GM12878 (cell line): ENCODE results near the gene SPRYD3.

Source experiments
- CEBPB ChIP-seq, 2 experiments: fragments of 150-350 bp in 1 of 2; IDR thresholded peaks; 2 replicates each; pipeline ENCODE4 v1.6.1; 2012 to 2014; ENCODE audit warnings: low read depth in 2 of 2, low read length in 2 of 2, borderline replicate concordance in 1 of 2, inconsistent platforms in 1 of 2
- CHD2 ChIP-seq: IDR thresholded peaks from 2 replicates; pipeline ENCODE4 v1.6.1; 2011; ENCODE audit warnings: low read depth, low read length, improper control_type of control experiment, borderline replicate concordance

DNA sequence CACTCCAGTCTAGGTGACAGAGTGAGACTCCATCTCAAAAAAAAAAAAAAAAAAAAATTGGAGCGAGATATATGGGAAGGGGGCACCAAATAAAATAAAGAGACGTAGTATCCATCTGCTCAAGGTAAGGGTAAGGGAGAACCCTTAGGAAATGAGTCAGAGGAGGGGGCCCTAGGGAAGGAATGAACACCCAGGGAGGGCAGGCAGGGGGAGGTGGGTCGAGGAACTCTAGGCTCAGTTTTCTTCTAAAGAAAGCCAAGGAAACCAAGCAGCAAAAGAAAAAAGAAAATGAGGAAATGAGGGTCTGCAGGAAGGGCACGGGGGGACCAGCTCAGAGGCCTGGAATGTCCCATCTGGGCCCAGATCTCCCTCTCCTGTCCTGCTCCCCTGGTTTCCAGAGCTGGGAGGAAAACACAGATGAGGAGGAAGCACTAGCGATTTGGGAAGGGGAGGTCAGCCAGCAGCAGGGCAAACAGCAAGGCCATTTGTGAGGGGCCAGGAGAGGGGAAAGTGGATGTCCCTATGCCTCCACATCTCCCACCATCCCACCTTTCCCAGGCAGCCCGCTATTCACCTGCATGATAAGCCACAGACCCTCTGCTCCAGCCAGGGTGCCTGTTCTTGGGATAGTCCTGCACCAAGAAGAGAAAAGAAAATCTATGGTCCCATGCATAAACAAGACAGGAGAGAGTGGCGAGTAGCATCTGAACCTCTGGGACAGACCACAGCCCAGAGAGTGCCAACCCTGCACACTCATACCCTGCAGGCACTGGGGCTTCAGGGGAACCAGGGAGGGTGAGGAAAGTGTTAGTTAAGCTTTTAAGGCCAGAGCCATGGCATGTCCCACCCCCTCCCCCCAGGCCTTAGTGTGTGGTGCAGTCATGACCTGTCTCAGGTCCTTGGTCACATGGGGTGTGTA, 11.9 kb downstream of the SPRYD3 start:
- TF ChIP-seq CEBPB (IDR thresholded peaks at IDR 0.05; ENCODE audit: borderline replicate concordance in 1 of 2, low read depth in 2 of 2, low read length in 2 of 2) (no peak), CHD2 (no peak)
